HG03060 (cell line): Measurements from ENCODE around the gene TCP1.
"Not testable (repeated sequence)": the region's sequence is repeated elsewhere in the genome, so short reads cannot be mapped to it uniquely, and the experiment has no call there.

ENCODE experiments used
- ATAC-seq: cut with Tn5 transposase; IDR thresholded peaks from one replicate; pipeline ENCODE4 v1.9.1; 2021; ENCODE audit warnings: low read depth, moderate number of reproducible peaks; ENCODE audit not compliant: unreplicated experiment

TCP1 gene

GRCh38 chr6:159817951-159818739, 28.7 kb upstream of the TCP1 start:
- no peak for ATAC-seq

- not testable (repeated sequence) for ATAC-seq
Observed at GRCh38 chr6:159816775-159817174, 27.4 kb upstream of the TCP1 start.

DNA sequence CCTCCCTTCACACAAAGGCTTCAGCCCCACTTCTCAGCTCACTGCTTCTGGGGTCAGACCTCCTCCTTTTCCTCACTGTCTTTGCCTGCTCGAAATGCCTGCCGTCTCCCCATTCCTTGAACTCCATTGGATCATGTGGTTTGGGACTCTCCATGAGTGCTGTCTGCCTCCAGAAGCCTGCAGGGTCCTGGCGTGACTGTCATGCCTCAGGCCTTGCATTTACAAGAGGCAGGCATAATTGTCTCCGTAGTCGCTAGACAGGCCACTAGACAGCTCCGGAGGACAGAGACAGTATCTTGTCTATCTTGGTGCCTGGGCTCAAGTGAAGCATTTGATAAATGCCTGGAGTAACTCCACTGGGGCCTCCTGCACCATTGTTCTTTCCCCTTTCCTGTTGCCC, 26.0 kb upstream of the TCP1 start:
- no peak for ATAC-seq

GRCh38 chr6:159813781-159814180, 24.4 kb upstream of the TCP1 start:
- ATAC-seq = no peak

DNA sequence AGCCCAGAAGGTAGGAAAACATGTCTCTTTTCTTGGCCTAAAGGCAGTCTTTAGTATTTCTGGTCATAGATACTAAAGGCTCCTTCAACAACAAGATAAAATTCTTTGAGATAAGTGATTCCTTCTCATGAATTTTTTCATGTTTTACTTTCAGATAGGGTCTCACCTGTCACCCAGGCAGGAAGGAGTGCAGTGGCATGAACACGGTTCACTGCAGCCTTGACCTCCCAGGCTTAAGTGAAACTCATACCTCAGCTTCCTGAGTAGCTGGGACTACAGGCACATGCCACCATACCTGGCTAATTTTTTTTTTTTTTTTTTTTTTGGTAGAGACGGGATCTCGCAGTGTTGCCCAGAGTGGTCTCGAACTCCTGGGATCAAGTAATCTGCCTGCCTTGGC, 19.7 kb upstream of the TCP1 start:
- ATAC-seq = no peak

DNA sequence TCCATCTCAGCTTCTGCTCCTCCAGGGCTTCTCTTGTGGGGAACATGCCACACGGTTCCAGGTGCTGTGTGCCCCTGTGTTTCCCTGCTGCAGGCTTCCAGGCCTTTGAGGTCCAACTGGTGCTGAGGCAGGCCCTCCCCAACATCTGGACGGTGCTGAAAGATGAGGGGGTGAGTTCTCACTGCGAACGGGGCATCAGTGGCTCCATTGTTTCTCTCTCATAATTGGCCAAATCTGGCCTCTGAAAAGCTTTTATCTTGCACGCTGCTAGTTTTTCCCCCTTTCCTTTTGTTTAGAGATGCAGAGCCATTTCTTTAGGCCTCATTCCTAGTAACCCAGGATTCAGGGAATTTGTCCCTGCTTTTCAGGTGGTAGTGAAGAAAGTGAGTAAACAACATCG, 19.2 kb upstream of the TCP1 start:
- no peak for ATAC-seq

DNA sequence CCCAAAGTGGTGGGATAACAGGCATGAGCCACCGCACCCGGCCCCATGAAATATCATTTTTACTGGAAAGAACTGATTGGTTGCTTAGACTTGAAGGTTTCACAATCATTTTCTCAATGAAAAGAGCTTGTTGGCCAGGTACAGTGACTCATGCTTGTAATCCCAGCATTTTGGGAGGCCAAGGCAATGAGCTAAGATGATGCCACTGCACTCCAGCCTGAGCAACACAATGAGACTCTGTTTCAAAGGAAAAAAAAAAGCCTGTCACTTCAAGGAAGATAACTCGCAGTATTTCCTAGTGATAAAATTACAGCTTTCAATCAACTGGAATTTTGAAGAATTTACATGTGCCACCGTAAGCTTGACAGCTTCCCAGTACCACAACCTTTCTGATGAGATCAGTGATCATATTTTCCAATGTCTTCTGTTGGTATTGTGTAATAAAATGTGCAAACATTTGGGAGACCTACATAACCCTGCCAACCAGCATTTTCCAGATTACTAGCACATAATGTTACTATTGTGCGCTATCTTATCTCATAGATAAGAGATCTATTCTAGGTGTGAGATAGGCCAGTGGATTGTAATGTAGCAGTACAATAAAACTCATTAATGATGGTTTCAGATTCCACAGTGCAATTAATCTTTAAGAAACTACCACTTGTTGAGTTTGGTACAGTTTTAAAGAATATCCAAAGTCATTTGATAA, 17.9 kb upstream of the TCP1 start:
- no peak for ATAC-seq

- ATAC-seq = no peak
Observed at GRCh38 chr6:159806021-159806458, 16.6 kb upstream of the TCP1 start.

DNA sequence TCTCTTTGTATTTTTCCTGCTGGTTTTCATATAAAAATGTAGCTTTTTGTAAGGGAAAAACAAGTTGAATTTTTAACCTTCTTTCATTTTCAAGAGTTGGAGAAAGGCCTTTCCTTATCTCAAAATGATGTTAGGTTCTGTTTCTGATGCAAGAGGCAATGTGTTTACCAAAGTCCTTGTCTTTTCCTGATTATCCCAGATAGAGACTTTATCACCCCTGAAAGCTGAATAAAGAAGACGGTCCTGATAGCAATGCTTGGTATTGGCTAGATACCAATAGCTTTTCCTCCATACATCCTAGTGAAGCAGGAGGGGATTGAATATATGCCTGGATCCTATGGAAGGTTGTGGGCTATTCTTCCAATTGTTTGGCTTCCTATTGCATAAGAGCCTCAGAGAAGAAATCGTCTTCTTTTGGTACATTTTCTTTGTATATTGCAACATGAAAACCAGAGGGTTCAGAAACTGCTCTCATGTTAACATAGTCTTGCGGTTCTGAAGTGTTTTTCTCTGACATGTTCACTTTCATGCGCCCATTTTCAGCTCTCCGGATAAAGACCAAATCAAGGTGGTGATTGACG, 16.1 kb upstream of the TCP1 start:
- no peak for ATAC-seq

GRCh38 chr6:159804504-159804903, 15.1 kb upstream of the TCP1 start:
- ATAC-seq = no peak

- no peak for ATAC-seq
Observed at GRCh38 chr6:159801935-159802334, 12.5 kb upstream of the TCP1 start.

DNA sequence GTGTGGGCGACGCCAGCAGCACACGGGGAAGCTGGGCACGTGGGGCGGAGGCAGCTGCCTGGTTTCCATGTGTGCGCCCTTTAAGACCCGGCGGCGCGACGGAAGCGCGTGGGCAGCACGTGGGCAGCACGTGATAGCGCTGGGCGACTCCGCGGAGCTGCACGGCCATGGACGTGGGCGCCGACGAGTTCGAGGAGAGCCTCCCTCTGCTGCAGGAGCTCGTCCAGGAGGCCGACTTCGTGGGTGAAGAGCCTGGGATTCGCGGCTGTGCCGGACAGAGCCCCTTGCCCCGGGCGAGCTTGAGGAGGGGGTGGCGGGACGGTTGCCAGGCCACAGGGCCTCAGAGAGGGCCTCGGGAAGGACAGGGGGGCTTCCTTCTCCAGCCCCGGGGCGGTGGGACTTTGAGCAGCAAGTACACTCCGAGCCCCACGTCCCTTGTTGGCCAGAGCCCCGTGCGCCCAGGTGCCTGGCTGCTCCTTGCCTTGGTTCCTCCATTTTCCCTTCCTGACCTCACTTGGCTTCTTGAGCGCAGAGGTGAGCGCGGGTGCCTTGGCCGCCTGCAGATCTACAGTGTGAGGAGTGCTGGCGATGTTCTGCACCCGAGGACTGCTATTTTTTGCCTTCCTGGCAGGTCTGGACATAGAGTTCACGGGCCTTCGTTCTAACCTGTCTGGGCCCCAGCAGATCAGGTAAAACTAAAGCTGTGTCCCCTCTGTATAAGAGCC, 10.9 kb upstream of the TCP1 start, which contains the start of gene PNLDC1:
Gene PNLDC1 (plus strand): TSS at position 136 of the 725 bp plus-strand sequence. CDS start 32 bp downstream, at position 168.
- ATAC-seq = no peak

DNA sequence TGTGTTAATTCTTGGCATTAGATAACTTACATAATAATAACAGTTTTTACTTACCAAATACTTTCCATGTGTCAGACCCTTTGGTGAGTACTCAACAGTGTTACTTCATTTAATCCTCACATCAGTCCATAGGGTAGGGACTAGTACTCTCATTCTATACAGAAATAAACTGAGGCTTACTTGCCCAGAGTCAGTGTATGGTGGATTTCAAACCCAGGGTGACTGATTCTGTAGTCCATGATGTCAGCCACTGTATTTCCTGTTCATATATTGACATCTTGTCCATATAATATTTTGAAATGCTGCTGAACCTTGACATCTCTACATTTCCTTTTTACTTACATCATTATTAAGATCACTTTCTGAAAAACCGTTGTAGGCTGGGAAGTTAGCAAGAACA, 8.2 kb upstream of the TCP1 start:
- ATAC-seq = no peak

GRCh38 chr6:159794976-159795375, 5.6 kb upstream of the TCP1 start:
- ATAC-seq = not testable (repeated sequence)

DNA sequence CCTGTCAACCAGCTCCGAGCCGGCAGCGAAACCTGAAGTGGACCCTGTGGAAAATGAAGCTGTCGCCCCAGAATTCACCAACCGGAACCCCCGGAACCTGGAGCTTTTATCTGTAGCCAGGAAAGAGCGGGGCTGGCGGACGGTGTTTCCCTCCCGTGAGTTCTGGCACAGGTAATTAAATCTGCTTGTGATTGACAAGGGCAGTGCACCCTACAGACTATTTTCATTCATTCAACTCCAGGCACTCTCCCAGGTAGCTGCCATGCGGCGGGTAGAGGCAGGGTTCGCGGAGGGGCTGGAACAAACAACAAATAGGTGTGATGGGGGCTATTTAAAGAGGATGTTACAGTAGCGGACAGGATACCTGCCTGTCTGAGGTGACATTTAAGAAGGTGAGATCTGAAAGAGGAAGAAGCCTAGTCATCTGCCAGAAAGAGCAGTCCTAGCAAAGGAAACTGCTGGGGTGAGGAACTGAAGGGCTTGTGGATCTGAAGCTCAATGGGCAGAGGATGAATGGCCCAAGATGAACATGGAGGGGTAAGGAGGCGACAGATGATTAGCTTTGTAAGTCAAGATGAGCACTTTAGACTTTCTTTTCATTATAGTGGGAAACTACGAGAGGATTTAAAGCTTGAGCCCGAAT, 1.7 kb upstream of the TCP1 start:
- ATAC-seq = no peak

DNA sequence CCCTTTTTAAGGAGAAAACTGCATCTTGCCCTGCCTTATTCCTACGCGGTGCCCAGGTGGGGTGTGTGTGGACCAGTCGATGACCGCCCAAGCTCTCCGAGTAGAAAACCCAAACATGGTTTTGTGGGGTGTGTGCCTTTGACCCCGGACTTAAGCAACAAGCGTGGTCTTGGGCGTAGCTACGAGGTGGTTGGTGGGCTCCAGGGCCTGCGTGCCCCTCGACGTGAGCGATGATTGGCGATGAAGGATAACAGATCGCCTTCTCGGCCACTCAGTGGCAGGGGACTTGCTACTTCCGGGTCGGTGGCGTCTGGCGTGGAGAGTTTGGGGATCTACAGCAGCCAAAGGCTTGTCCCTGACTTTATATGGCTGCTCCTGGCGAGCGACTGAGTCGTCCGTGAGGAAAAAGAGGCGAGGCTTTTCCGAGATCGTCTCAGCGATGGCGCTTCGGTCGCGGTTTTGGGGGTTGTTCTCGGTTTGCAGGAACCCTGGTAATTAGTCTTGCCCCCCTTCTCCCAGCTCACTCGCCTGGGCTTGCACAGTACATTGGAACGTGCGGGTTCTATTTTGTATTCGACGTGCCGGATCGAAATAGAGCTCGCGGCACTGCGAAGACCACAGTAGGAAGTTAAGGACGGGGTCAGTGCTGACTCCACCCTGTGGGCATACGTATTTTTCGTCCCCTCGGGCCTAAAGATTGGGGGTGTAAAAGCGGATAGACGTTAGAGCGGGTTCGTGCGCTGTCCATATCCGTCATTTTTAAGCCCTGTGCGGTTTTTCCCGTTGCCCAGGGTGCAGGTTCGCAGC, 950 bp upstream of the TCP1 start, which contains the start of gene MRPL18:
Gene MRPL18 (plus strand): TSS at position 319 of the 807 bp plus-strand sequence. CDS start 121 bp downstream, at position 440.
- peak; percentile 83 for ATAC-seq

DNA sequence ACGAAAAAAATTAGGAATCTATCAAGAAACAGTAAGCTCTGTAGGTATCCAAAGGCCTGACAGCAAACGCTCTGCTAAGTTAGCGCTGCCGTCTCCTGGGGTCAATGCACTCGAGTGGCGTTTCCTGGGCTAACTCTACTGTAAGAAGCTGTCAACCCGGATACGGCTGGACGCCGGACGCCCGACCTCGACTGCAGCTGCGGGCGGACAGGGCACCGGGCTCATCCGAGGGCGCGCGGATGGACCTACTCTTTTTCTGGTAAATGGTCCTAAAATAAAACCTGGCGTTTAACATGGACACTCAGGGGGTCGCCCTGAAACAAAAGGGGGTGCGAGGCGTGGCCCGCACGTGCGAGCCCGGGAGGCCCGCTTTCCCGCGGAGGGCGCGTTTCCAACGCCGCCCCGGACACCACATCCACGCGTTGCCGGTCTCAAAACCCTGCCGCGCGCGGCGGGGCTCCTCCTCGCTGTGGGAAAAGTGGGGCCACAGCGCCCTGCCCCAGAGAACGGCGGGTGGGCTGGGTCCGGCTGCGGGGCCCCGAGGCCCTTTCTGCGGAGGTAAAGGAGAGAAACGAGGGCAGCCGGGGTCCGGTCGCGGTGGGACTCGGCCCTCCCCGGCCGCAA, 537 bp downstream of the TCP1 start:
- ATAC-seq = no peak

- no peak for ATAC-seq
Observed at GRCh38 chr6:159788276-159788675, 1.1 kb downstream of the TCP1 start.

DNA sequence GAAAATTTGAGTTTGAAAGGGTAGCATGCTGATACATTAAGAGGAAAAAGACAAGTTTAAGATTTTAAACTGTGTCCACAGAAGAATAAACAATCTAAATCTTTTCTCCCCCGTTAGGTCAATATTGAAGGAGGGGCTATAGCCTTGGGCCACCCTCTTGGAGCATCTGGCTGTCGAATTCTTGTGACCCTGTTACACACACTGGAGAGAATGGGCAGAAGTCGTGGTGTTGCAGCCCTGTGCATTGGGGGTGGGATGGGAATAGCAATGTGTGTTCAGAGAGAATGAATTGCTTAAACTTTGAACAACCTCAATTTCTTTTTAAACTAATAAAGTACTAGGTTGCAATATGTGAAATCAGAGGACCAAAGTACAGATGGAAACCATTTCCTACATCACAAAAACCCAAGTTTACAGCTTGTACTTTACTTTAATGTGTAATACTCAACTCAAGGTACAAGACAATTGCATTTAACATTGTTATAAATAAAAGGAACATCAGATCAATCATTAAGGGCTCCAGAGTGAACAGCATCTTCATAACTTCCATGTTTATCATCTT, 10.8 kb downstream of the TCP1 start:
- ATAC-seq = no peak
